AG09319 (cell line): Measurements from ENCODE around the gene ATXN2L.

ENCODE experiments used
- DNase-seq: peaks from one replicate; pipeline ENCODE4 v3.0.0-alpha.2; 2010; ENCODE audit warnings: low read depth; ENCODE audit errors: extremely low read depth
- TF ChIP-seq, protein P1 (sequence below): IDR thresholded peaks from 2 replicates; pipeline ENCODE4 v1.5.1; 2011; ENCODE audit warnings: low read depth, mild to moderate bottlenecking, inconsistent platforms, low read length, moderate library complexity

Gene ATXN2L

DNA sequence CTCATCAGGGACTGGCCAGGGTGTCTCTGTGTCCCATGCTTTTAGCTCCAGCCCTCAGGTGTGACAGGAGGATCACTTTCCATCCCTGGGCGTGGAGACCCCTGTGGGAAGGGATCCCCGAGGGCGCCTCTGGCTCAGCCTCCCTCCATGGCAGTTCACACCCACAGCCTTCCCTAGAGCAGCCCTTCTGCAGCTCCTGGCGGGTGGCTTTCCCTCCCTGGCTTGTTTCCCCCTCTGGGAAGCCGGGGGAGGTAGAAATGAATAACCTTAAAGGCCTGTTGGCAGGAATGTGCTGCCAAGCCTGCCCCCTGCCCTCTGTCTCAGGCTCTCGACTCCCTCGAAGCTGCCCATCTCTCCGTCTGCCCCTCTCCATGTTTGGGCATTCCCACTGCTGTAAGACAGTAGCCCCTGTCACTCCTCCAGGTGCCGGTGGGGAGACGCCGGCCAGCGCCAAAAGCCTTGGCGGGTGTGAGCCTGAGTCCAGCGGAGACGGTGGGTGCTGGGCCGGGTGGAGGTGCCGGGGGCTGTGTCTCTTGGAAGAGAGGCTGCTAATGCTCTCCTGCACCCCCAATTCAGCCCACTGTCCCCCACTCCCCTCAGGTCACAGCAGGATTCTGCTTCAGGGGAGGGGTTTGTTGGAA lies 53.3 kb downstream of the ATXN2L start:
- DNase-seq = no peak
- TF ChIP-seq, protein P1, sequence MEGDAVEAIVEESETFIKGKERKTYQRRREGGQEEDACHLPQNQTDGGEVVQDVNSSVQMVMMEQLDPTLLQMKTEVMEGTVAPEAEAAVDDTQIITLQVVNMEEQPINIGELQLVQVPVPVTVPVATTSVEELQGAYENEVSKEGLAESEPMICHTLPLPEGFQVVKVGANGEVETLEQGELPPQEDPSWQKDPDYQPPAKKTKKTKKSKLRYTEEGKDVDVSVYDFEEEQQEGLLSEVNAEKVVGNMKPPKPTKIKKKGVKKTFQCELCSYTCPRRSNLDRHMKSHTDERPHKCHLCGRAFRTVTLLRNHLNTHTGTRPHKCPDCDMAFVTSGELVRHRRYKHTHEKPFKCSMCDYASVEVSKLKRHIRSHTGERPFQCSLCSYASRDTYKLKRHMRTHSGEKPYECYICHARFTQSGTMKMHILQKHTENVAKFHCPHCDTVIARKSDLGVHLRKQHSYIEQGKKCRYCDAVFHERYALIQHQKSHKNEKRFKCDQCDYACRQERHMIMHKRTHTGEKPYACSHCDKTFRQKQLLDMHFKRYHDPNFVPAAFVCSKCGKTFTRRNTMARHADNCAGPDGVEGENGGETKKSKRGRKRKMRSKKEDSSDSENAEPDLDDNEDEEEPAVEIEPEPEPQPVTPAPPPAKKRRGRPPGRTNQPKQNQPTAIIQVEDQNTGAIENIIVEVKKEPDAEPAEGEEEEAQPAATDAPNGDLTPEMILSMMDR = no peak

DNA sequence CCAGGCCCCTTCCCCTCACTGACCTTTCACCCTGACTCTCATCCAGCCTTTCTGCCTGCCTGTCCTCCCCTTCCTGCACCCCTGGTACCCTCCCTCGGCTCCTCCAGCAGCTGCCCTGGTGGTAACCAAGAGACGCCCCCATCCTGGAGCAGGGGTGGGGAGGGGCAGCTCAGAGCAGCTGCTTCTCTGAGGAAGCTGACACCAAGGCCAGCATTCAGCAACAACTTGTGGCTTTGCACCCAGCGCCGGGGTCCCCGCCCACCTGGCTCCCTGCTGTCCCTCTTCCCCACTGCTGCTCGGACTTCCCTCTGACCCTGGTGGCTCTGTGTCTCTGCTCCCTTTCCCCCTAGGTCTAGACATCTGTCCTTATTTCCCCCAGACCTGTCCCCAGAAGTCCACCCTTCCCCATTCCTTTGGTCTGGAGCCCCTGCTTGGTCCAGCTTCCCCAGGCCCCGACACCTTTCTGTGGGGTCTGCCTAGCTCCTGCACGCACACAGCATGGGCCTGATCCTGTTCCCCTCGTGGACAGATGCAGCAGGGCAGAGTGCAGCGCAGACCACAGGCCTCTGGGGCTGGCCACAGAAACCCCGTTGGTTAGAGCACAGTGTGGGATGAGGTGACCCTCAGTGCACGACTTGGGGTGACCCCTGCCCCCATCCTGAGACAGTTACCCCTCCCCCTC lies 54.3 kb downstream of the ATXN2L start:
- DNase-seq = no peak
- TF ChIP-seq, protein P1 = no peak

DNA sequence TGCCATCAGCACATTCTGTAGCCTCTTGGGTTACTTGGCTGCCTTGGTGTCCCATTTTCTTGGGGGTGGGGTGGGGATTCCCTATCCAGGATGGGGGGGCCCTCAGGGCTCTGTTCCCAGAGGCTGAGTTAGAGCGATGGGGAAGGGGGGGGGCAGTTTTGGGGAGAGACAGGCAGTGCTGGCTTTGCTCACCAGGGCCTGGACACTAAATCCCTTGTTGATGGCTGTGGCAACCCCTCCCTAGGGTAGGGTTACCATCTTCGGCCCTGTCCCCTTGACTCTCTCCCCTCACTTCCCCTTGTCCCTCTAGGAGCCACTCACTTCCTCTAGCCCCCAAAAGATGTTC lies 54.8 kb downstream of the ATXN2L start:
- no peak for DNase-seq
- TF ChIP-seq, protein P1 = no peak

DNA sequence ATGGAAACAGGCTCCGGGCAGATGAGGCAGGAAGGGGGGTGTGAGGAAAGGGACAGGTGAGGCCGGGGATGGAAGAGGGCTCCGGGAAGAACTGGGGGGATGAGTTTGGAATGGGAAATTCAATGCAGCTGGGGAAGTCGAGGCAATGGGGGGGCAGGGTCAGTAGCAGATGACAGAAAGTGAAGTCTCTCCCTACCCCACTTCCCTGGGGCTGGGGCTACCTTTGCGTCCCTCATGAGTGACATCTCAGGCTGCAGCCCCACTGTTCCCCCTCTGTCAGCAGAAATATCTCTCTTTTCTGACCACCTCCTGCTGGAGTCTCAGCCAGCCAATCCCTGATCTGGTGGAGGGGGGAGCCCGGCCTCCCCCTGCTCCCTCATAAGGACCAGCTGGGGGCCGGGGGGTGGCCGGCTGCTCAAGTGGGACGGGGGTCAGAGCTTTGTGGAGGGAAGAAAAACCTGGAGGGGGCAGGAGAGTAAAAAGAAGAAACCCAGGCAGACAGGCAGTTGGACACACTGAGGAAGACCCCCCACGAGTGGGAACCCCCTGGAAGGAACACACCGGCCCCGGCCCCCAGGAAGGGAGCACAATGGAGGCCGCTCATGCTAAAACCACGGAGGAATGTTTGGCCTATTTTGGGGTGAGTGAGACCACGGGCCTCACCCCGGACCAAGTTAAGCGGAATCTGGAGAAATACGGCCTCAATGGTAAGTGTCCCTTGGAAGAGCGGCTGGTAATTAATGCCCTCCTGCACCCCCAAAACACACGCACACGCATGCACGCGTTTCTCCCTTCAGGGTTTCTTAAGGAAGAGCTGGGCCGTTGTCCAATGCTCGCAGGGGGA lies 55.5 kb downstream of the ATXN2L start, which contains the start of gene ATP2A1:
ATP2A1 (plus strand) TSS at position 406 of the 844 bp plus-strand sequence; CDS start at position 590, 184 bp downstream.
- DNase-seq = no peak
- TF ChIP-seq, protein P1 = no peak

DNA sequence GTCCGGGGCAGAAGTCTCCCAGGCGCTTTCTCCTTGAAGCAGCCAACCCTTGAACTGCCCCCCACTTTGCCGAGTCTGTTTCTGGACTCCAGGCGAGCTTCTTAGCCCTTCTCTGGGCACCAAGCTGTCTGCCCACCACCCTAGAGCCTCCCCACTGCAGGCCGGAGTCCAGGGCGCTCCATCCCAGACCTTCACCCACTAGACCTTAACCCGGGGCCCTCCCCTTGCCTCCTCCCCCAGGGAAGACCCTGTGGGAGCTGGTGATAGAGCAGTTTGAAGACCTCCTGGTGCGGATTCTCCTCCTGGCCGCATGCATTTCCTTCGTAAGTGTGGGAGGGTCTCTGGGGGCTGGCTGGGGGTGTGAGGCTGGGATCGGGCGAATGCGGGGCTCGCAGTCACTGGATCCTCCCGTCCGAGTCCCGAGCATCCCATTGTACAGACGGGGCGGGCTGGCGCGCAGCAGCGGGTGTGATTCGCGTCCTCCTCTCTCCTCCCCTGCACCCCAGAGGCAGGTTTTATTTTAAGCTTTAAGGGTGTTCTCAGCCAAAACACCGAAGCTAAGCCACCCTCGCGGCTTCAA lies 56.6 kb downstream of the ATXN2L start:
- DNase-seq = no peak
- TF ChIP-seq, protein P1 = no peak

DNA sequence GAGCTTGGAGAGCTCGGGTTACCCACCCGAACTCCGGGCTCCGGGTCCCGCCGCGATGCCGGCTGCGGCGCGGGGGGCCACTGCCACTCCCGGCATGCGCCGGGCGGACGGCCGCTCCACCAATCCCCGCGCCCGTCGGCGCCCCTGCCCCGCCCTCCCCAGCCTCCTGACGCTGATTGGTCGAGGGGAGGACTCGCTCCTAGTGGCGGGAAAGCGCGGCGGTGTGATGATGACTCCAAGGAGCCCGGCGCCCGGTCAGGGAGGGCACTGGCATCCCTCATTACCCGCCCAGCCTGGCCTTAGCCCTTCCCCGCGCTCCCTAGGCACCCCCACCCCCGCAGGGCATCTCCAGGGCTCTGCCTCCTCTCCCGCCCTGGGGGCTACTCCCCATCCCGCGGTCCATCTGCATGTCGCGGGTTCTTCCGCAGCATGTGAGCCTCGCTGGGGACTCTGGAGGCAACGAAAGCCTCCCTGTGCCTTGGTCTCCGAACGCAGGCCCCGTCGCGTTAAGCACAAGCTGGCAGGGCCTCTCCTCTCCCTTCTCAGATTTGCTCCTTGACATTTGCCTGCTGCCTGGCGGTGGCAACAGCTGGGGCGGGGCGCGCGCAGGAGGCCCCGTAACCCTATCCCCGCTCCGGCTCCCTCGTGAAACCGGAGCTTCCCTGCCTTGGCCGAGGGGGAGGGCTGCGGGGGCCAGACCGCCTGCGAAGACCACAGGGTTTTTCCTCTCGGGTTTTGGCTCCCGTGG lies 57.2 kb downstream of the ATXN2L start:
- TF ChIP-seq, protein P1 = no peak
- peak; percentile 37 for DNase-seq
